Right renal cortex interstitium (tissue), 3 donors: Measurements from ENCODE around the gene HLA-DRB1. TPM values are rescaled to one million over a fixed set of nuclear protein-coding genes. Genes with fewer than 3 reads are reported as not detected.
A peak's percentile ranks its signal among the peaks of the same experiment; 100 is the strongest.
"Not testable (repeated sequence)": the region's sequence is repeated elsewhere in the genome, so short reads cannot be mapped to it uniquely, and the experiment has no call there.

Source experiments
- DNase-seq, 3 donors: peaks; one replicate each; pipeline ENCODE4 v3.0.0-alpha.2; 2013; ENCODE audit warnings: low read depth in 3 of 3, low spot score in 2 of 3
- polyA plus RNA-seq, 3 donors: library from polyadenylated mRNA; unstranded; fragments of 120-200 nt; gene quantifications; one replicate each; pipeline ENCODE4 v1.2.1, GENCODE V29; 2013; ENCODE audit not compliant: insufficient read length in 3 of 3

Gene HLA-DRB1
- polyA plus RNA-seq, 3 donors, result 45.9 to 71.5 (median 49.3) TPM

DNA sequence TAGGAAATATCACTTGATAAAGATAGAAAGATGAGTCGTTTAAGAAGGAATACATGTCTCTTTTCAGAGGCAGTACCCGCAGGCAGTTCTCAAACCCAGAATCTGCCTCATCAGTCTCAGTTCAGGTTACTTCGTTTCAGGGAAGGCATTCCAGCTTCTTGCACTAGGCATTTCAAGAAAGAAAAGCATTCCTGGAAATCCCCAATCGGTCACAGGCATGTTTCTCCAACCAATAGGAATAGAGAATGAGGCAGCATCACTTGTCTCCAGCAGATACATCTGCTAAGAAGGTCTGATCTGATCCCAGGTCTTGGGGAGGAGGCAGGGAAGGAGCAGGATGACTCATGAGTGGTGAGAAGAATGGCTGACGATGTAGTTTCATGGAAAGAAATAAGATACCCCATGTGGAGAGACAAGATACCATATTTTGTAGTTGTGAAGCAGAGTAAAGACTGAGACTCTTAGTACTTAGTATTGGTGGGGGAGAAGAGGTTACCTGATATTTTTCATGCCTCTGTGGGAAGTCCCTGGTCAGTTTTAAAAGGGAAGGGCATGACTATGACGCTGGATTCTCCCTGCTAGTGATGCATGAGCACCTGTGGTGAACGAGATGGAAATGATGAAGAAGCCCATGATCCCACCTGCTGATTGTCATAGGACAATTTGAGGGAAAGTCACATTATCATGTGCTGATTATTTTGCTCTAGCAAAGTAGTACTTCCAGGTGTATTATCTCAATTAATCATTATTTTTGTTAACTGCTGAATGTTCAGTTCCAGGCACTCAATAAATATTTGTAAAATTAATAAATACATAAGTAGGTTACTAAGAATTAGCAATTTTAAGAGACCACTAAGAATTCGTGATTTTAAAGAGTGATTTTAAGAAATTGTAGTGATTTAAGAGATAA, 20.3 kb upstream of the HLA-DRB1 start:
- DNase-seq, result peak; percentile 65 to 94 (median 84)

DNA sequence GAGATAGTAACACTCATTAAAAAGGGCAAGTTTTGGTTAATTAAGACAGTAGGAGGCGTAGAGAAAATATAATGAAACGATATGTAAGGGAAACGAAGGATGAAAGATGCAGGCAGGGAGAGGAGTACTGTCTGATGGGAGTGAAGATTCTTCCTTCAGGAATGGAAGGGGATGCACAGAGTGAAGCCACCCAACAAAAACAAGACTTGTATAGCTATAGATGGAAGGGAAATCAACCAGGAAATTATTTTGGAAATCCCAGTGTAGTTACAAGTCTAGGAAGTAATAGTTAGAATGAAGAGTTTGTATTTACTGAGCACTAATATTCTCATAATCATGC, 19.7 kb upstream of the HLA-DRB1 start:
- no peak for DNase-seq

DNA sequence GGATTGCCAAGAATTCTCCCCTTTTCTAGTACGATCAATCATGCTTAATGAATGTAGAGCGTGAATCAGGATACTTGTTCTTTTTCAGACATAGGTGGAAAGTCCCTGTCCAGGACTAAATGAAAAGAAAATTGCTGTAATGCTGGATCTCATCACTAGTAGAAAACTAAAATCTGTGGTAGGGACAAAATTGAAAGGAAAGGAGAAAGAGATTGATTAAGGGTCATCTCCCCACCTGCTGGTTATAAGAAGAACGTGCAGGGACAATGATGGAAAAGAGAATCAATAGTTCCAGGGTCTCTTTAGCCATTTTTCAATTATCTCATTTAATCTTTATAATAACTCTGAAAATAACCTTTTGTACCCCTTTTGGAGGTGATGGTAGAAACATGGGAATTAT, 18.7 kb upstream of the HLA-DRB1 start:
- no peak for DNase-seq

DNA sequence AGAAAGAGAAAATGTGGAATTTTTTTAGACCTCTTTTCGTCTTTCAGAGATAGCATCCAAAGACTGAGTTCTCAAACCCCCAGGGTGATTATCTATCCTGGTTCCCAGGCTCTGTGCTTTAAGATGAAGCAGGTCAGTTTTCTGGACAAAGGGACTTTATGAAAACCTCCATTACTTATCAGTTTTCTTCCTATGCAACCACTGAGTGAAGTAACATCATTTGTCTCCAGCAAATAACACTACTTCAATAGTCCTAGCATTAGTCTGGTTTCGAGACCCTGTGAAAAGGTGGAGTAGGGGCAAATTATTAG, 18.3 kb upstream of the HLA-DRB1 start:
- DNase-seq, result no peak

DNA sequence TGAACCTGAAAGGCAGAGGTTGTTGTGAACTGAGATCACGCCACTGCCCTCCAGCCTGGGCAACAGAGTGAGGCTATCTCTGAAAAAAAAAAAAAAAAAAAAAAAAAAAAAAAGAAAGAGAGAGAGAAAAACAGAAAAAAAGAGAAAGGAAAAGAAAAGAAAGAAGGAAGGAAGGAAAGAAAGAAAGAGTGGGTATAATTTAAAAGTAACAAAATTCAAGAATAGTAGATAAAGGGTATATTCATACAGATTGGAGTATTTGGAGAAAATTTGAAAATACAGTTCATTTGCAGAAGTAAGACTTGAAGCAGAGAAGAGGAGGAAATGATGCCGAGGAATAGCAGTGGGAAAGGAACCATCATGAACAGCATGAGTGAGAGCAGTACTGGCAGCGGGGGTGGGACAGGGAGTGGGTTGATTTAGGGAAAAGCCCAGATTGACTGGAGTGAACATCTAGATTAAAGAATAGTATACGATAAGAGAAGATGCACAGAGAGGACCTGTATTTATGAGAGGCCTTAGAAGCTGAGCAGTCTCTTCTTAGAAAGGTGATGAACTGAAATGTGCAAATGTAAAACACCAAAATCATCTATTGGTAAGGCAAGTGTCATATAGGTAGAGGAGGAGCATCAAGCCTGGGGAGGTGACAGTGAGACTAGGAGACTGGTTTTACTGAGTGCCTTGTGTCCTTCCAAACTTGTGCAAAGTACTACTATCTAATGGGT, 17.8 kb upstream of the HLA-DRB1 start:
- no peak for DNase-seq

DNA sequence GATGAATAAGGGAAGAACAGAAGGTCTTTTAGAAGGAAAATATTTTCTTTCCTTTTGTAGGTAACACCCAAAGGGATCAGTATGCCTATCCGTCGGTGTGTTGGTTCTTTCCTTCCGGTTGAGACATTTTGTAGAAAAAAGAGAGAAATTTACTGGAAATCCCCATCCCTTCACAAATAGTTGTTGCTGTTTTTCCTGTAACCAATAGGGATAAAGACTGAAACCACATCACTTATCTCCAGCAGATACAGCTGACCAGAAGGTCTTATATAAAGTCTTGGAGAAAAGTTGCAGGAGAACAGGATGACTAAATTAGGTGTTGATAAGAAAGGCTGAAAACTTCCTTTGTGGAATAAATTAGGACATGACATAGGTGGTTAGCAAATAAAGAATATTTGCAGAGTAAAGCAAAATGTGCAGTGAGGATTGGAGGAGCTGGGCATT, 14.8 kb upstream of the HLA-DRB1 start:
- no peak for DNase-seq

DNA sequence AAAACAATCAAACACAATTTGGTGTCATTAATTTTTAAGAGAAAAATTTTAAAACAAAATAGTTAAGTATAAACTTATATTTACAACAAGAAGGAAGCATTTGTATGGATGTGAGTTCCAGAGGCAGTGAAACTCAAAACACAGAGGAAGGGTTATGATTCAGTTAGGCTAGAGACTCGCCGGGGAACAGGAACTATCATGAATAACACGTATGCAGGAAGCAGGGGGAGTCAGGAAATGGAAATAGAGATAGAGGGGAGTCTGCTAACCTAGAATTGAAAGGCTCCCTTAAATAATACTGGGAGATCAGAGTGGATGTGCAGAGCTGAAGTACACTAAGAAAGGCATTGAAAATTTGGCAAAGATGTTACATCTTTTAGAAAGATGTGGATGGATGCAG, 14.2 kb upstream of the HLA-DRB1 start:
- no peak for DNase-seq

DNA sequence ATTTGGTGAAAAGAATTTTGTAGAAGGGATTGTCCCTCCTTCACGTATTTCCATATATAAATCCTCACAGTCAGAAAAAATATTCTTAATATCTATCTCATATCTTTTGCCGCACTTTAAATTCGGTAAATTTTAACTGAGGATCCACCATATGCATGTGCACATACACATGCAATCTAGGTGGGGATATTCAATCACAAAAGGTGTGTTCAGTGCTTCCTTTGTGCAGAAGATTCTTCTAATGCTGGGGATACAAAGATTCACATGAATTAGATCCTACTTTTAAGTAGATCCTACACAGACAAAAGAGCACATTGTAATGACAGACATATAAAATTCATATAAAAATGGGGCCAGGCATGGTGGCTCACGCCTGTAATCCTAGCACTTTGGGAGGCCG, 13.6 kb upstream of the HLA-DRB1 start:
- DNase-seq, result no peak

DNA sequence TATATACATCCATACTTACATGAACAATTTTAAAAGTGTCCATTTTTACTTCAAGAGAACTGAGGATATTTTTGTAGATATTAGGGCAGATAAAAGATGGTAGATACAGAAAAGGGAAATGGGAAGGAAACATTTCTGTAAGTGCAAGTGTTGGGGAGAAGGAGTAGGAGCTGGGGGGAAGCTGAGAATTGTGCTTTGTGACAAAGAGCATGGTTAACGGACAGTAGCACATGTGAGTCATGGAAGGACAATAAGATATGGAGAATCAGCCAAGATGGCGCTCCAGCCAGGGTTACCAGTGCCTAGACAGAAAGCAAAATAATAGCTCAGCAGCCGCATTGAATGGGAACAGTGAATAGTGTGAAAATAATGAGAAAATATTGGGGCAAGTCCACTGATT, 12.7 kb upstream of the HLA-DRB1 start:
- DNase-seq, result no peak

DNA sequence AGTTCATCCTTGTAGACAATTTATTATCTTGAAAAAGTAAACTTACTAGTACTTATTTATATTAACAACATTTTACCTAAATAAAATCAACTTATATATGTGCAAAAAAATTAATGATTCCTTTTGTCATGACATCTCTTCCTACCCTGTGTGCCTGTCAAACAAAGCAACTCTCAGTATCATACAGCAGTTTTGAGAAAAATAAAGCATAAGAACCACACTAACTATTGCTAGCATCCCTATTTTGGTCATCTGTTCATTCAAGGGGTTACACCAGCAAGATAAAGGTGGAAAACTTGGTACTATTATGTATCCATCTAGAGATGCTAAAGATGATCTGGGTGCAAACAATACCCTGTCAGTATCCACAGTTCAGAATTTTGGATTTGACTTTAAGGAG, 7.4 kb upstream of the HLA-DRB1 start:
- no peak for DNase-seq

DNA sequence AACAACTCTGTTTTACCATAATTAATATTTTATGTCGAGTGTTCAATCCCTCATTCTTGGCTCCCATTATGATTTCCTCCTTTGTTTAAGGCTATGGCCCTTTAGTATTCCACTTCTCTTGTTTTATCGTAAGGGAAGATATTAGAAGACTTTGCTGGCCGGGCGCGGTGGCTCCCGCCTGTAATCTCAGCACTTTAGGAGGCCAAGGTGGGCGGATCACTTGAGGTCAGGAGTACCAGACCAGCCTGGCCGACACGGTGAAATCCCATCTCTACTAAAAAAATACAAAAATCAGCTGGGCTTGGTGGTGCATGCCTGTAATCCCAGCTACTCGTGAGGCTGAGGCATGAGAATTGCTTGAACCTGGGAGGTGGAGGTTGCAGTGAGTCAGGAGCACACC, 1.1 kb upstream of the HLA-DRB1 start:
- not testable (repeated sequence) for DNase-seq

DNA sequence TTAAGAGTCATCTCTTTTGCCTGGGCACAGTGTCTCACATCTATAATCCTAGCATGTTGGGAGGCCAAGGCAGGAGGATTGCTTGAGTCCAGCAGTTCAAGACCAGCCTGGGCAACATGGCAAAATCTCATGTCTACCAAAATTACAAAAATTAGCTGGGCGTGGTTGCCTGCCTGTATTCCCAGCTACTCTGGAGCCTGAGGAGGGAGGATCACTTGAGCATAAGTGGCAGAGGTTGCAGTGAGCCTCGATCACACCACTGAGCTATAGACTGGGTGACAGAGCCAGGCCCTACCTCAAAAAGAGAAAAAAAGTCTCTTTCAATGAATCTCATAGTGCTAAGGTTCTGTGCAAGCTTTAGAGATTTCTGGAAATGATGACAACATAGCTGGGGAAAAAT, 1.5 kb downstream of the HLA-DRB1 start:
- DNase-seq, result no peak

DNA sequence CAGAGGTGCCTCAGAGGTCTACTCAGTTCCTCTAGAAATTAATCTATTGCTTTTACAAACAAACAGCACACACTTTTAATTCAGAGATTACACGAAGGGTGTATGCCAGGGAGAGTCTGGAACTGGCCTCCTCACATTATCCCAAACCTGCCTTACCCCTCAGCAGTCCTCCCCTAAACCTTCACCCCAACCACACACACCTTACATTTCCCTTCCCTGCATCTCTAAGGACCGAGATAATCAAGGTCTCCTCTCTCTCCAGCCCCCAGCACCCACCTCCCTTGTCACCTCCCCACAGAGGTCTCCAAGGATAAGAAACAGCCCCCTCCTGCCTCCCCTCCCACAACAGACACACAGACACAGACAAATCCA, 6.1 kb downstream of the HLA-DRB1 start:
- no peak for DNase-seq

DNA sequence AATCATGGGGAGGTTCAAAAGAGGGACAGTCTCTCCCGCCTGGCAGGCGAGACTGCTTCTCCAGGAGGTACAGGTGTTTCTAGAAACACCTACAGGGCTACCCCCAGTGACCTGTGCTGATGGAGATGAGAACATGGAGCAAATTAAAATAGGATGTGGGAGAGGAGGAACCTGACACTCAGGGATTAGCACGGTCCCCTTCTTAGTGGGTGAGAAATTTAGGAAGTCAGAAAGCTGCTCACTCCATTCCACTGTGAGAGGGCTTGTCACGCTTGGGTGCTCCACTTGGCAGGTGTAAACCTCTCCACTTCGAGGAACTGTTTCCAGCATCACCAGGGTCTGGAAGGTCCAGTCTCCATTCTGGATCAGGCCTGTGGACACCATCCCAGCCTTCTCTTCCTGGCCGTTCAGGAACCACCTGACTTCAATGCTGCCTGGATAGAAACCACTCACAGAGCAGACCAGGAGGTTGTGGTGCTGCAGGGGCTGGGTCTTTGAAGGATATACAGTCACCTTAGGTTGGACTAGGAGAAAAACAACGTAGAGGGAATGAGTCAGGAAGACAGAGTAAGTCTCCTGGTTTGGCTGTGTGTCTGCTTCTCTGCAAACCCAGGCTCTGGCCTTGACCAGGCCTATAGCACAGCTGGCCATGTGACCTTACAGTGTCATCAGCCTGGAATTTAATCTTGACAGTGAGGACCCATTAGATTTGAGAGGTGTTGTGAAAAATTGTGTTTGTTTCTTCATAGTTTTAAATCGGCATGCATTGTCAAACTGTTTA, 8.1 kb downstream of the HLA-DRB1 start:
- no peak for DNase-seq

DNA sequence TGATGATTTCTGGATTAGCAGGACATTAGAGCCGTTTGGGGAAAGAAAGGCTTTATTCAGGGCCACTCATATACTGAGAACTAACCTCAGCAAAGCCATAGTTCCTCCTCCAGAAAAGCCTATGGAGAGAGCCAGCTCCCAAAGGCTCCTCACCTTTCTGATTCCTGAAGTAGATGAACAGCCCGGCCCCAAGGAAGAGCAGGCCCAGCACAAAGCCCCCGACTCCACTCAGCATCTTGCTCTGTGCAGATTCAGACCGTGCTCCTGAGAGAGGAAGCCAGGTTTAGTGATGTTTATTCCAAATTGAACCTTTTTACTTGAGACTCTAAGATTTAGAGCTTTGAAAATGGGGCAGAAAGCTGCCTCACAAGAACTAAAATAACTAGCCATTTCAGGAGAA, 9.1 kb downstream of the HLA-DRB1 start:
- DNase-seq, result no peak

DNA sequence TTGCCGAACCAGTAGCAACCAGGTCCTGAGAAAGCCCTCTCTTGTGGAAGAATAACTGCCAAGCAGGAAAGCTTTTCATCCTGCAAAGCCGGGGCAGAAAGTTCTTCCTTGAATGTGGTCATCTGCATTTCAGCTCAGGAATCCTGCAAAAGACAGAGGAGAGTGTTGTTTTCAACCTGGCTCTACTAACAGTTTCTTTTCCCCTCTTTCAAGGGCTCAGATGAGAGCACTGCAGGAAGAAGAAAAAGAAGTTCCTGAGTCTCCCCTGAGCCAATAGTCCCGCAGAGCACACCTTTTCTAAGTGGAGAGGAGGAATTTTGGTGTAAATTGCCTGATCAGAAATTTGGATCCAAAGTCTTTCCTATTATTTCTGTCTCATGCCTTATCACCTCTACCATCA, 10.7 kb downstream of the HLA-DRB1 start:
- DNase-seq, result no peak

DNA sequence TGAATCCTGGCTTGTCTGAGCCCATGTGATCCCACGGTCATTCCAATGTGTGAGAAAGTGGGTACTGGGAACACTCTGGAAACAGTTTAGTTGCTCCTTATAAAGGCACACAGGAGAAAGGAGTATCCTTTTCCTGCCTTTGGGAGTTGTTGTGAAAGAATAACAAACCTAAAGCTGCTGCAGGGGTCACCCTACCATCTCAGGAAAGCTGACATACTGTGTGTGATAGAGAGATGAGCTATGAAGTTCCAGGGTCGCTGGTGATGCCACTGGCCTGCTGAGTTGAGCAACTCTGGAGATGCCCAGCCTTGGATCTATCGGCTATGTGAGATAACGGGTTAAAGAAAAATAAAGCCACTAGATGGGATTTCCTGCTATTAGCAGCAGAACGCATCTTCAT, 12.2 kb downstream of the HLA-DRB1 start:
- not testable (repeated sequence) for DNase-seq

DNA sequence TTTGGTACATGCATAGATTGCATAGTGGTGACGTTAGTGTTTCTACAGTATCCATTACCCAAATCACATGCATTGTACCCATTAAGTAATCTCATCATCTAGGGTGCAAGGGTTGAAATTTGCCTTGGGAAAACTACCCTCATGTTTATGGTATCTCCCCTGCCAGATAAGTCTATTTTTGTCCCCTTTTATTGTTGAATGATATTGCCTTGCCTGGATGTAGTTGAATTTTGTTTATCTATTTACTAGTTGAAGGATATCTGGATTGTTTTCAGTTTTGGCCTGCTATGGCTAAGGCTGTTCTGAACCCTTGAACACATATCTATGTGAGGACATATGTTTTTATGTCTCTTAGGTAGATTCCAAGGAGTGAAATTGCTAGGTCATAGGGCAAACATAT, 13.4 kb downstream of the HLA-DRB1 start:
- DNase-seq, result no peak

DNA sequence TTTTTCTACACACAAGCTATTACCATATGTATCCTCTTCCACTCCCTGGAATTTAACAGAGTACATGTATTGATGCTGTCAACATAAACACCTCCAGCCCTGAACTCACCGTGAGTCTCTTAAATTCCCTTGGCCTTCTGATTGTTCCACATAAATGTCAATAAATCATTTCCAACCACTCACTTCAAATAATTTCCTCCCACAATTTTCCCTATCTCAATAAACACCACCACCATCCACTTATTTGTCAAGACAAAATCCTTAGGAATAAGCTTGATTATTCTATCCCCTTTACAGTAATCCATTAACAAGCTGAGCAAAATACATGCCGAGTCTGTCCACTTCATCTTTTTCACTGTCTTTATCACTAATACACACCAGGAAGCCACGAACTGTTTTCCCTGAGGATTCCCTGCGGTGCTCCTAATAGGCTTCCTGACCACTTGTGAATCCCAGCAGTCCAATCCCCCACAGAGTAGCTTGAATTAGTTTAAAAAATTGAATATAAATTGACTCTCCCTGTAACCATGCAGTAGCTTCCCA, 19.2 kb downstream of the HLA-DRB1 start:
- DNase-seq, result no peak

DNA sequence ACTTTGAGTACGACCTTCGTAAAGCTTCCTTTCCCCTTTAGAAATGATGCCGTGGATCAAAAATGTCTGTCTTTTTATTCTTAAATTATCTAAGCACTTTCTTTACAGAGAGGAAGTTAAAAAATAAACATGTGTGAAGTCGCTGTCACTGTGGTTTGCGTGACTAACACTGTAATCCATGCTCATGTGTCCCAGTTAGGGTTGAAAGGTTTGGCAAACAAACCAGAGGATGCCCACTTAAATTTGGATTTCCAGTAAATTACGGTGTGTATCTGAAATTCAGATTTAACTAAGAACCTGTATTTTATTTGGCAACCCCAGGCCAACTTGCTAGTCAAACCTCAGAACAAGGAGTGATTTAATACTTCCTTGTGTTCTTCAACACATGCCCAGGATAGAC, 21.1 kb downstream of the HLA-DRB1 start:
- DNase-seq, result no peak

DNA sequence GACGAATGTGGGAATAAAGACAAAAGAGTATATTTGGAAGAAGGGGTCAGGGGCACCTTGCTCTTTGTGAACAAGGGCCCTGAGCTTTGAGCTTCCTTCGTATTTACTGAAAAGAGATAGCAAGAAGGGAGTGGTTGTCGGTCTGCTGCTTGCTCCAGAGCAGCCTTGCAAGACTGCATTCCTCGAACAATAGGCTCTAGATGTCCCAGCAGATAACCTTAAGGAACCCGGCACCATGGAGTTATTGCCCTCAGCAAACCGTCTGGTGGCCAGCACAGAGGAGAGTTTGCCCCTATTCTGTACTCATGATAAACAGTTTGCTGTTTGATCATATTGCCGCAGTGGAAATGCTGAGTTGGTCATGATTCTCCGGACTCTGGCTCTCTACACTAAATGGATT, 22.7 kb downstream of the HLA-DRB1 start:
- DNase-seq, result no peak
